ENCODE results near the gene GLS.
"Not testable (repeated sequence)": the region's sequence is repeated elsewhere in the genome, so short reads cannot be mapped to it uniquely, and the experiment has no call there.

GRCh38 chr2:190885844-190886243 lies 5.2 kb downstream of the GLS start:
- not testable (repeated sequence) for TF ChIP-seq CTCF (conservative IDR thresholded peaks at IDR 0.05 in 1 of 2, IDR thresholded peaks at IDR 0.05 in 1 of 2; ENCODE audit: low read depth in 1 of 2, low read length in 2 of 2); EZH2 (IDR thresholded peaks at IDR 0.05; ENCODE audit: low read length, missing control alignments)
